Muscle layer of duodenum (tissue), 2 donors: ENCODE data around the gene RBM27.
"Not testable (repeated sequence)": the region's sequence is repeated elsewhere in the genome, so short reads cannot be mapped to it uniquely, and the experiment has no call there.

ENCODE experiments used
- H3K27ac ChIP-seq: one replicate; pipeline ENCODE4 v1.7.0; 2013; ENCODE audit warnings: mild to moderate bottlenecking, low read length
- H3K27me3 ChIP-seq: one replicate; pipeline ENCODE4 v1.7.0; 2013; ENCODE audit warnings: low read depth, mild to moderate bottlenecking, control low read depth, low read length
- H3K36me3 ChIP-seq, 2 donors: one replicate each; pipeline ENCODE4 v1.7.0; 2013; ENCODE audit warnings: low read length in 2 of 2, control low read depth in 1 of 2, mild to moderate bottlenecking in 1 of 2; ENCODE audit not compliant: insufficient read depth in 2 of 2, control insufficient read depth in 1 of 2
- H3K4me1 ChIP-seq, 2 donors: one replicate each; pipeline ENCODE4 v1.7.0; 2013; ENCODE audit warnings: low read length in 2 of 2, mild to moderate bottlenecking in 2 of 2, control low read depth in 1 of 2, moderate library complexity in 1 of 2; ENCODE audit not compliant: insufficient read depth in 2 of 2, control insufficient read depth in 1 of 2
- H3K4me3 ChIP-seq, 2 donors: one replicate each; pipeline ENCODE4 v1.7.0; 2013; ENCODE audit warnings: low read length in 2 of 2, low read depth in 1 of 2, mild to moderate bottlenecking in 1 of 2
- H3K9me3 ChIP-seq, 2 donors: one replicate each; pipeline ENCODE4 v1.7.0; 2013; ENCODE audit warnings: low read length in 2 of 2, control low read depth in 1 of 2, mild to moderate bottlenecking in 1 of 2; ENCODE audit not compliant: control insufficient read depth in 1 of 2
- donor health status: healthy.

The RBM27 gene

DNA sequence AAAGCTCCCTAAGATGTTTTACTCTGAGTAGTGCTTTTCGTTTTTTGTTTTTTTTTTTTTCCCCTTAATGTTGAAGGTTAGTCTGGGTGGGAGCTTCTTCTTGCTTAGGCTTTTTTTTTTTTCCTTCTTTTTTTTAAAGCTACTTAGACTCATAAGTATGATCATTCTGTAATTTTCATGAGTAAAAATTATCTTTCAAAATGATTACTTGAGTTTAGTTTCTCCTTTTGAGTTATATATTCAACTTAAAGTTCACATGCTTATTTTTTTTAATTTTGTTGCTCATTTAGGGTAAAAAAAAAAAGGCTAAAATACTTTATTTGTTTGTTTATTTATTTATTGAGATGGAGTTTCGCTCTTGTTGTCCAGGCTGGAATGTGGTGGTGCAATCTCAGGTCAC, 2.9 kb downstream of the RBM27 start:
- Histone ChIP-seq H3K4me1 (peaks cover 9 to 46% of the 10 kb centered on the region in 2 donors), H3K36me3 (no peaks in the 10 kb centered on the region), H3K27me3 (no peaks in the 10 kb centered on the region), H3K27ac (no peak overlapping the region), H3K4me3 (no peak overlapping the region), H3K9me3 (no peaks in the 10 kb centered on the region)

DNA sequence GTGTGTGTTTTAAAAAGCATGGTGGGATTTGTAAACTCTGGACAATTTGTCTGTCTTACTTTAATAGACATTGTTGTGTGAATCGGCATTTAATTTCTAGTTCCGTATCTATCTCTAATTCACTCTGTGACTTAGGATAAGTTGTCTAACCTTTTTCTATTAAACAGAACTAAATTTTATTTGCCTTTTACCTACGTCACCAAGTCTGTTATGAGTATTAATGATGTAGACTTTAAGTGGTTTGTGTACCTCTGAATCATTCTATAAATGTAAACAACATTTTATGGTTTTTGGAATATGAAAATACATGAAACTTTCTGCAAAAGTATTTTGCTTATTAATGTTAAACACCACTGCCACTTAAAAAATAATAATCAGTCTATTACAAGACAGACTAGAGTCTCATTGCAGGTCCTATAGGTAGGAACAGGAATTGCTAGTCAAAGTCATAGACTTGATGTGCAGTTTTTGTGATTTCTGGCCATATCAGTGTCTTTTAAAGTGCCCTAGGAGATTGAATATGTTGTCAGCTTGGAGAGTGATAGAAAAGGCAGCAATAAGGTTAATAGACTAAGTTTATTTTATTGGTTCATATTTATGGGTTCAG, 5.6 kb downstream of the RBM27 start:
- H3K4me3 ChIP-seq, result no peak overlapping the region
- peaks cover 9 to 43% of the 10 kb centered on the region in 2 donors for H3K4me1 ChIP-seq
- no peaks in the 10 kb centered on the region for H3K36me3 ChIP-seq
- no peak overlapping the region for H3K27ac ChIP-seq
- no peaks in the 10 kb centered on the region for H3K9me3 ChIP-seq
- H3K27me3 ChIP-seq, result no peaks in the 10 kb centered on the region

DNA sequence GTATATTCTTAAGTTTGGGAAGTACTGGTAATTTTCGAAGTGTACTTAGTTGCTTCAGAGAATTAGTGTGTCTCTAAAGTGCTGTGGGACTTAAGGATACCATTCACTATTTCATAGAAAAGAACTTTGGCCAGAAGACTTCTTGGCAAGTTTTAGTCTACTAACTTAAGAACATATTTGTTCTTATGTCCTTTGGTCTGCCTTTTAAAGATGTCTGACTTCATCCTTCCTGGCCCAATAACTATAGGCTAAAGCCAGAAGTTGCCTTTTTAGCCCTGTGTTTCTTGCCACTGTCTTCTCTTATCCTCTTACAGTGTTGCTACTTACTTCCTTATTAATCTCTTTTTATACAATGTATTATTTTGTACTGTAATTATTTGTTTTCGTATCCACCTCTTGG, 6.3 kb downstream of the RBM27 start:
- Histone ChIP-seq H3K4me3 (no peak overlapping the region), H3K27me3 (no peaks in the 10 kb centered on the region), H3K36me3 (no peaks in the 10 kb centered on the region), H3K27ac (no peak overlapping the region), H3K4me1 (peaks cover 9 to 37% of the 10 kb centered on the region in 2 donors), H3K9me3 (no peaks in the 10 kb centered on the region)

DNA sequence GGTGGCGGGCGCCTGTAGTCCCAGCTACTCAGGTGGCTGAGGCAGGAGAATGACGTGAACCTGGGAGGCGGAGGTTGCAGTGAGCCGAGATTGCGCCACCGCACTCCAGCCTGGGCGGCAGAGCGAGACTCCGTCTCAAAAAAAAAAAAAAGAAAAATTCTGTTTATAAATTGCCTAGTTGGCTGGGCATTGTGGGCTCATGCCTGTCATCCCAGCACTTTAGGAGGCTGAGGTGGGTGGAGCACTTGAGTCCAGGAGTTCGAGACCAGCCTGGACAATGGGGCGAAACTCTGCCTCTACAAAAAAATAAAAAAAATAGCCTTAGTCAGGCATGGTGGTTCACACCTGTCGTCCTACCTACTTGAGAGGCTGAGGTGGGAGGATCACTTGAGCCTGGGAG, 7.4 kb downstream of the RBM27 start:
- H3K4me3 ChIP-seq, H3K27ac ChIP-seq, H3K27me3 ChIP-seq, H3K36me3 ChIP-seq, H3K9me3 ChIP-seq: not testable (repeated sequence)
- peaks cover 9 to 28% of the 10 kb centered on the region in 2 donors for H3K4me1 ChIP-seq

DNA sequence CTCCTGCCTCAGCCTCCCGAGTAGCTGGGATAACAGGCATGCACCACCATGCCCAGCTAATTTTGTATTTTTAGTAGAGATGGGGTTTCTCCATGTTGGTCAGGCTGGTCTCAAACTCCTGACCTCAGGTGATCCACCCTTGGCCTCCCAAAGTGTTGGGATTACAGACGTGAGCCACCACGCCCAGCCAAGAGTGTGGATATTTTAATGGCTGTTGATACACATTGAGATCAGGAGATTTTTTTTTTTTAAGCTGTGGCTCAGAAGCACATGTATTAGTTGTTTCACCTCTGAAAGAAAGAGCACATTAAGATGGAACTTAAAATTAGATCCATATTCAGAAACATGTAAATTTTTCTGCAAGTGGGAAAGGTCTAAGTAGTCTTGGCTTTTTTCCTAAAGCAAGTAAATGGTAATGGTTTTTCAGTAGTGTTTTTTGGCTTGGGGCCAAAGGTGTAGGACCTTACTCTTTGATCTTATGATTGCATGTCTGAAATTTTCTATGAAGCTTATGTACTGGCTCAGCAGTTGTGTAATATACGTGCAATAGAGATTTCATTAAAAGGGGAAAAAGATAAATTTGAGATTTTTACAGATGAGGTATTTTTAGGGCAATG, 9.9 kb downstream of the RBM27 start:
- no peaks in the 10 kb centered on the region for H3K27me3 ChIP-seq

DNA sequence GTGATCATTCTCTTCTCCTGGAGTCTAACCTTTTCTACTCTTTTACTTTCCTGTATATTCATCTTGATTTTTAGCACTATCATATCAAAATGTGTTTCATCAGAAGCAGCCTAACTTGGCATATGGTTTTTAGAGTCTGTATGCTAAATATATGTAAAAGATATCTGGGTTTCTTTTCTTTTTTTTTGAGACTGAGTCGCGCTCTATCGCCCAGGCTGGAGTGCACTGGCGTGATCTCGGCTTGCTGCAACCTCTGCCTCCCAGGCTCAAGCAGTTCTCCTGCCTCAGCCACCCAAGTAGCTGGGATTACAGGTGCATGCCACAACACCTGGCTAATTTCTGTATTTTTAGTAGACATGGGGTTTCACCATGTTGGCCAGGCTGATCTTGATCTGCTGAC, 11.5 kb downstream of the RBM27 start:
- H3K36me3 ChIP-seq, H3K27ac ChIP-seq, H3K4me3 ChIP-seq, H3K27me3 ChIP-seq, H3K4me1 ChIP-seq, H3K9me3 ChIP-seq: not testable (repeated sequence)

More for the DNA sequence above, 9.9 kb downstream of the RBM27 start:
- peaks cover 9 to 19% of the 10 kb centered on the region in 2 donors for H3K4me1 ChIP-seq
- no peaks in the 10 kb centered on the region for H3K36me3 ChIP-seq
- H3K9me3 ChIP-seq, result no peaks in the 10 kb centered on the region
- H3K4me3 ChIP-seq, result no peak overlapping the region
- no peak overlapping the region for H3K27ac ChIP-seq

DNA sequence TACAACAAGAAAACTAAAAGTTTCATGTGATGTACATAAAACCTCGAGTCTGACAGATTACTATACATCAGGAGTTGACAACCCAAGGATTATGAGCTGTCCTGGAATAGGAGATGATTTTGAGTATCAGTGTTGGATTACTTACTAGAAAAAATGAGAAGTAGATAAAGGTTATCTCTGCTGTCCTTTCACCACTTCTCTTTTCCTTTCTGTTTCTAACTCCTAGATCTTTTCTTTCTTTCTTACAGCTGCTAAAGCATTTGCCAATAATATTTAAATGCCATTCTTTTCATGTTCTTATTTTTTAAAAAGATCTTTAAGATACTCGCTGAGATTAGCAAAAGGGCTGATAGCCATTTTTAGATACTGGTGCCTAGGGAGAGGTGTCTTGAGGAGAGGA, 14.8 kb downstream of the RBM27 start:
- H3K36me3 ChIP-seq, result peaks cover 2 to 3% of the 10 kb centered on the region in 2 donors
- no peaks in the 10 kb centered on the region for H3K27me3 ChIP-seq
- H3K27ac ChIP-seq, result no peak overlapping the region
- no peaks in the 10 kb centered on the region for H3K4me1 ChIP-seq
- H3K9me3 ChIP-seq, result no peaks in the 10 kb centered on the region
- no peak overlapping the region for H3K4me3 ChIP-seq

DNA sequence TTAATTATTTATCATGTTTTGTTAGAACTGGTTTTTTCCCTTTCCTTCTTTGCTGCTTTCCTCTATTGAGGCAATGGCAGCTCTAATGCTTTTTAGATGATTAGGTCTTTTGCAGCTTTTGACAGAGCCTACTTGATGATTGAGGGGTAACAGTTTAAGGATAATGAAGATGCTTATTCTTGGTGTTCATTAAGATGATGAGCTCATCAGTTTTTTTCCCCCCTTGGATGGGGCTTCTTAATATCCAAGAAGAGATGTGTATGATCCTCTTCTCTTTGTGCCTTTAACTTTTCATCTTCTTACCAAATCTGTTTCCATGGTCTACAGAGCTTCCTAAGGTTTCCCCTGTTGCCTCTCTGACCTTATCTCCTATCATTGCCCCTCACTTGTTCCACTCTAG, 15.8 kb downstream of the RBM27 start:
- Histone ChIP-seq H3K27ac (no peak overlapping the region), H3K4me1 (no peaks in the 10 kb centered on the region), H3K36me3 (peaks cover 3 to 9% of the 10 kb centered on the region in 2 donors), H3K9me3 (no peaks in the 10 kb centered on the region), H3K27me3 (no peaks in the 10 kb centered on the region), H3K4me3 (no peak overlapping the region)

DNA sequence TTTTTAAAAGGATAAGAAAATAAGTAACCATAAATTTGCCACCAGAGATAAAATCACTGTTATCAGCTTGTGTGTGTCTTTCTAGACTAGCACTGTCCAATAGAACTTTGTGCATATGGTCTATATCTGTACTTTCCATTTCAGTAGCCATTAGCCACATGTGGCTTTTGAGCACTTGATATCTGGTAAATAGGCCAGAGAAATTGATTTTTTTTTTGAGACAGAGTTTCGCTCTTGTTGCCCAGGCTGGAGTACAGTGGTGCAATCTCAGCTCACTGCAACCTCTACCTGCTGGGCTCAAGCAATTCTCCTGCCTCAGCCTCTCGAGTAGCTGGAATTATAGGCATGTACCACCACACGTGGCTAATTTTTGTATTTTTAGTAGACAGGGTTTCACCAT, 17.8 kb downstream of the RBM27 start:
- no peak overlapping the region for H3K27ac ChIP-seq
- no peak overlapping the region for H3K4me3 ChIP-seq
- peaks cover 3 to 16% of the 10 kb centered on the region in 2 donors for H3K36me3 ChIP-seq
- H3K9me3 ChIP-seq, result no peaks in the 10 kb centered on the region
- H3K4me1 ChIP-seq, result no peaks in the 10 kb centered on the region
- no peaks in the 10 kb centered on the region for H3K27me3 ChIP-seq

DNA sequence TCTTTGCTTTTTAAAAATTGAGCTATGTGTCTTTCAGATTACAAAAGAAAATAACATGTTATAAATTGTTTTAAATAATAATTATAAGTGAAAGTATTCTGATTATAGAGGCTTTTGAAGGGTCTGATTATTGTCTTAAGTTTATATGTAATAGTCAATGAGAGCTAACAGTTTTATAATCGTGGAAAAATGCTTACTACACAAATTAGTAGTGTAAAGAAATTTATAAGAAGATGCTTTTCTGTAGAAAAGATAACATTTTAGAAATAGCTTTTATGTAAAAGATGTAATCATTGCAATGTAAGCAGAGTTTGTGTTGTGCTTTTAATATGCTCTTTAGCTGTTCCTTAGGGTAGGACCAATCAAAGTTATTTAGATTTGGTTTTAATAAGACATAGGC, 18.6 kb downstream of the RBM27 start:
- H3K27me3 ChIP-seq, result no peaks in the 10 kb centered on the region
- H3K4me3 ChIP-seq, result no peak overlapping the region
- H3K36me3 ChIP-seq, result peaks cover 3 to 16% of the 10 kb centered on the region in 2 donors

DNA sequence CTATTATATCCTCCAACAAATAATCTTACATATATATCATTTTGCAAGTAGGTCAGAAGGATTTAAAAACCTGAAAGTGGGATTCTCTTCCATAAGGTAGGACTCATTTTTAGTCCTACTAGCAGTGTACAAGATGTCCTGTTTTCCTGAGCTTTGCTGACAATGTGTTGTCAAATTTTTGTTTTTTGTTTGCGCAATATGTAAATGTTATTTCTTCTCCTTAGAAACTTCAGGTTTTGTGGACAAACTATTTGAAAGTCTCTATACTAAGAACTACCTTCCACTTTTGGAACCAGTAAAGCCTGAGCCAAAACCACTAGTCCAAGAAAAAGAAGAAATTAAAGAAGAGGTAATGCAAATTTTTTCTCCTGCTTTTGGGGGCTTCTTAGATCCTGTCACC, 19.8 kb downstream of the RBM27 start:
- no peaks in the 10 kb centered on the region for H3K27me3 ChIP-seq
- H3K27ac ChIP-seq, result no peak overlapping the region
- H3K36me3 ChIP-seq, result peaks cover 3 to 16% of the 10 kb centered on the region in 2 donors
- no peak overlapping the region for H3K4me3 ChIP-seq
- H3K9me3 ChIP-seq, result no peaks in the 10 kb centered on the region
- H3K4me1 ChIP-seq, result no peaks in the 10 kb centered on the region

More for the DNA sequence above, 18.6 kb downstream of the RBM27 start:
- Histone ChIP-seq H3K4me1 (no peaks in the 10 kb centered on the region), H3K9me3 (no peaks in the 10 kb centered on the region), H3K27ac (no peak overlapping the region)

DNA sequence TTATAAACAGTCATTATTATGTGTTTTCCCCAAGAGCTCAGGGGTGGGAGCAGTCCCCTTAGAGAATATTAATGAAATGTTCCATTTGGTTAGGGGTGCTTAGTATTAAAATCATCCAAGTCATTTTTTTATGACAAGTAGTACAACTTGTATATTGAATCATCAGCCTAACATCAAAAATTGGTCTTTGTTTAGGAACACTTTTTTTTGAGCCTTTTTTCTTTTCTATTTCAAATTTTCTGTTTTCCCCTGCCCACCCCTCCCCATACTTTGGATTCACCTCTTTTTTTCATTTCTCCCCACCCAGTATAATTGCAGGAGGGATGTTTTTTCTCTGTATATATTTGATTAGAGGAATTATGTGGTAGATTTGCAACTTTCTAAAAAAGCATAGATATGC, 25.8 kb downstream of the RBM27 start:
- no peaks in the 10 kb centered on the region for H3K9me3 ChIP-seq
- H3K36me3 ChIP-seq, result peaks cover 37 to 43% of the 10 kb centered on the region in 2 donors
- no peak overlapping the region for H3K4me3 ChIP-seq

More for the DNA sequence above, 25.8 kb downstream of the RBM27 start:
- H3K4me1 ChIP-seq, result peaks cover 0 to 5% of the 10 kb centered on the region in 2 donors
- no peaks in the 10 kb centered on the region for H3K27me3 ChIP-seq
- H3K27ac ChIP-seq, result no peak overlapping the region
